B cell (primary cell): ENCODE measurements around the gene RASGRP2. TPM values are rescaled to one million over a fixed set of nuclear protein-coding genes. Genes with fewer than 3 reads are reported as not detected.

Experiments used
- ATAC-seq: fragments of 200-7000 bp; cut with Tn5 transposase; one replicate; pipeline ENCODE4 v1.10.0; 2021; ENCODE audit warnings: low read depth, mild to moderate bottlenecking, moderate number of reproducible peaks, moderate library complexity
- CTCF ChIA-PET: fragments of 350-600 bp; sonication (Branson Sonifier 250); formaldehyde crosslinking; loops from one replicate; lab custom pipeline; 2021; ENCODE audit warnings: antibody characterized with exemption, inconsistent platforms; lab: Charles Lee
- POLR2A ChIA-PET: fragments of 350-600 bp; sonication (Branson Sonifier 250); formaldehyde crosslinking; loops from one replicate; lab custom pipeline; 2021; ENCODE audit warnings: antibody characterized with exemption; lab: Charles Lee
- DNase-seq: peaks from one replicate; pipeline ENCODE4 v3.0.0; 2013
- H2AFZ ChIP-seq: 2 replicates; pipeline ENCODE4 v1.6.1; 2012; ENCODE audit warnings: mild to moderate bottlenecking, low read depth, low read length; ENCODE audit not compliant: insufficient read depth, poor library complexity, severe bottlenecking
- H3K27ac ChIP-seq, 2 donors: 1 replicate in 1 of 2; 2 replicates in 1 of 2; pipeline ENCODE4 v1.5.1; 2012 to 2013; ENCODE audit warnings: low read length in 2 of 2, mild to moderate bottlenecking in 2 of 2, moderate library complexity in 1 of 2
- H3K27me3 ChIP-seq, 4 experiments: fragments of 200-600 bp in 1 of 4; sonication (generic) in 1 of 4; replicated peaks in 1 of 4; 1 replicate in 2 of 4; 2 replicates in 2 of 4; pipeline versions ENCODE4 v1.6.1 to v1.7.0; 2013 to 2016; ENCODE audit warnings: low read length in 3 of 4, mild to moderate bottlenecking in 2 of 4, mixed read lengths in 1 of 4, moderate library complexity in 1 of 4; ENCODE audit not compliant: insufficient read depth in 4 of 4, control insufficient read depth in 3 of 4; ENCODE audit errors: control extremely low read depth in 1 of 4
- H3K36me3 ChIP-seq, 2 experiments: replicated peaks in 1 of 2; 1 replicate in 1 of 2; 2 replicates in 1 of 2; pipeline versions ENCODE4 v1.6.1 to v1.7.1; 2013; ENCODE audit warnings: low read length in 1 of 2; ENCODE audit not compliant: insufficient read depth in 2 of 2, control insufficient read depth in 1 of 2; ENCODE audit errors: control extremely low read depth in 1 of 2, extremely low read depth in 1 of 2
- H3K4me1 ChIP-seq, 2 donors: fragments of 200-600 bp in 1 of 2; sonication (generic) in 1 of 2; 1 replicate in 1 of 2; 2 replicates in 1 of 2; pipeline versions ENCODE4 v1.5.1 to v1.6.1; 2013 to 2017; ENCODE audit warnings: low read length in 2 of 2; ENCODE audit not compliant: control insufficient read depth in 2 of 2, insufficient read depth in 2 of 2
- H3K4me2 ChIP-seq: replicated peaks from 2 replicates; pipeline ENCODE3; 2012; ENCODE audit warnings: mild to moderate bottlenecking, low read depth, low read length; ENCODE audit not compliant: poor library complexity, severe bottlenecking
- H3K4me3 ChIP-seq, 5 experiments: fragments of 200-600 bp in 1 of 5; sonication (generic) in 1 of 5; 1 replicate in 3 of 5; 2 replicates in 2 of 5; pipeline versions ENCODE4 v1.5.1 to v1.7.0; 2011 to 2016; ENCODE audit warnings: low read length in 4 of 5, mild to moderate bottlenecking in 4 of 5, low read depth in 2 of 5, control low read depth in 1 of 5, moderate library complexity in 1 of 5; ENCODE audit not compliant: insufficient read depth in 1 of 5; ENCODE audit errors: control extremely low read depth in 1 of 5, extremely low read depth in 1 of 5
- H3K79me2 ChIP-seq: fragments of 200-600 bp; sonication (generic); one replicate; pipeline ENCODE4 v1.6.0; 2016; ENCODE audit warnings: low read length; ENCODE audit not compliant: control insufficient read depth, insufficient read depth
- H3K9ac ChIP-seq: fragments of 200-600 bp; sonication (generic); 2 replicates; pipeline ENCODE4 v1.6.1; 2017; ENCODE audit warnings: mild to moderate bottlenecking, low read length, moderate library complexity
- H3K9me3 ChIP-seq, 3 donors: one replicate each; pipeline versions ENCODE4 v1.6.1 to v1.7.1; 2013; ENCODE audit warnings: low read length in 2 of 3; ENCODE audit not compliant: control insufficient read depth in 2 of 3, insufficient read depth in 1 of 3; ENCODE audit errors: control extremely low read depth in 1 of 3
- H4K20me1 ChIP-seq: 2 replicates; pipeline ENCODE4 v1.6.0; 2012; ENCODE audit warnings: mild to moderate bottlenecking, low read length; ENCODE audit not compliant: insufficient read depth, control insufficient read depth, poor library complexity, severe bottlenecking
- H3K27ac Mint-ChIP-seq: one replicate; pipeline ENCODE4 v1.8.0; 2021; ENCODE audit warnings: mixed read lengths
- H3K27me3 Mint-ChIP-seq: one replicate; pipeline ENCODE4 v1.8.0; 2021; ENCODE audit warnings: mixed read lengths
- H3K4me1 Mint-ChIP-seq: one replicate; pipeline ENCODE4 v1.8.0; 2021; ENCODE audit warnings: mixed read lengths
- H3K4me3 Mint-ChIP-seq: one replicate; pipeline ENCODE4 v1.8.0; 2021; ENCODE audit warnings: mixed read lengths
- H3K9me3 Mint-ChIP-seq: one replicate; pipeline ENCODE4 v1.8.0; 2022; ENCODE audit warnings: mixed read lengths; ENCODE audit not compliant: insufficient read depth
- CTCF ChIP-seq: fragments of 200-600 bp; IDR thresholded peaks from one replicate; pipeline ENCODE4 v1.8.0; 2022; ENCODE audit warnings: antibody characterized with exemption, mild to moderate bottlenecking
- EZH2 ChIP-seq: IDR thresholded peaks from 2 replicates; pipeline ENCODE4 v1.6.1; 2012; ENCODE audit warnings: borderline replicate concordance, low read depth, mild to moderate bottlenecking, moderate library complexity, low read length; ENCODE audit not compliant: insufficient read depth, poor library complexity, severe bottlenecking
- WGBS: methylation state at CpG from one replicate; pipeline ENCODE4 v1.1.5; 2013; ENCODE audit warnings: missing lambda C conversion rate; ENCODE audit not compliant: insufficient coverage; 5-methylcytosine and 5-hydroxymethylcytosine counted together
- intact Hi-C: fragments of 100-400 bp; cut with micrococcal nuclease; formaldehyde crosslinking; loops from one replicate; pipeline ENCODE4 v1.10.0; 2022
- polyA plus RNA-seq: library from polyadenylated mRNA; depleted of rRNA; stranded (reverse); fragments of >200 nt; gene quantifications from 2 replicates; pipeline ENCODE4 v1.2.3, GENCODE V29; 2012
- total RNA-seq, 2 donors: library from RNA; stranded (reverse); fragments of 120-200 nt in 1 of 2; gene quantifications; 1 replicate in 1 of 2; 2 replicates in 1 of 2; pipeline versions ENCODE4 v1.2.3 to v1.2.4, GENCODE V29; 2013 to 2022

The RASGRP2 gene
- total and polyA plus RNA-seq, 2 donors (not counting 1 experiment from before 2014, with no cell fraction given), result 628 to 1,139 TPM

DNA sequence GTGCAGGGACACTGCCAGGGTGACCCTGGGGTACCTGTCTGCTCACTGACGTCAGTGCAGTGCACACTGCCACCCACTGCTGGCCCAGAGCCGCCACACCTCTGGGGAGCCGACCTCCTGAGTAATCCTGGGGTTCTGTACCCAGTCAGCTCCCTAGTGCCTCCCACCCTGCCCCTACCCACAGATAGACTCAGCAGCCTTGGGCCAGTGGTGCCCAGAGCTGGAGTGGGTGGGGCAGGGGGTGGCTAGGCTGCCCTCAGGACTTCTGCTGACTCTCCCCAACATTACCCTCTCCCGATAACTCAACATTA lies 26.7 kb downstream of the RASGRP2 start:
- CTCF ChIA-PET, result interaction anchor here (1.3 kb wide), 2 partner anchors 28 to 67 kb away, joined by 4 to 5 read pairs; no protein-coding TSS in a partner anchor
- Histone ChIP-seq H3K9ac (no peak overlapping the region), H3K4me3 (no peak overlapping the region), H2AFZ (no peak overlapping the region), H3K79me2 (no peaks in the 10 kb centered on the region), H3K27ac (no peak overlapping the region), H3K9me3 (peaks cover 0 to 13% (median 0%) of the 10 kb centered on the region in 3 donors), H4K20me1 (peaks cover 3% of the 10 kb centered on the region), H3K36me3 (no peaks in the 10 kb centered on the region), H3K4me1 (peaks cover 6 to 15% of the 10 kb centered on the region in 2 donors), H3K27me3 (peaks cover 0 to 78% (median 26%) of the 10 kb centered on the region in 4 experiments), H3K4me2 (no peak overlapping the region)
- H3K4me1 Mint-ChIP-seq, result peaks cover 13% of the 10 kb centered on the region
- intact Hi-C loops, result no loop called here
- POLR2A ChIA-PET, result no interaction called here
- no peak overlapping the region for H3K27ac Mint-ChIP-seq
- H3K4me3 Mint-ChIP-seq, result no peak overlapping the region
- ATAC-seq (no peak), DNase-seq (no peak)
- H3K27me3 Mint-ChIP-seq, result peaks cover 72% of the 10 kb centered on the region
- TF ChIP-seq EZH2 (no peak), CTCF (no peak)
- H3K9me3 Mint-ChIP-seq, result no peaks in the 10 kb centered on the region
- WGBS, result 80% methylated on average over 4 of the region's 4 CpGs

GRCh38 chr11:64716473-64717267 lies 27.3 kb downstream of the RASGRP2 start:
- TF ChIP-seq CTCF, result no peak
- no peak for TF ChIP-seq EZH2
- no peak for ATAC-seq
- Histone ChIP-seq H3K4me1 (peaks cover 10 to 21% of the 10 kb centered on the region in 2 donors), H3K27me3 (peaks cover 0 to 78% (median 29%) of the 10 kb centered on the region in 4 experiments), H3K9me3 (peaks cover 0 to 18% (median 0%) of the 10 kb centered on the region in 3 donors), H3K4me2 (no peak overlapping the region), H2AFZ (no peak overlapping the region), H3K36me3 (no peaks in the 10 kb centered on the region), H3K27ac (no peak overlapping the region), H4K20me1 (peaks cover 6% of the 10 kb centered on the region), H3K79me2 (no peaks in the 10 kb centered on the region), H3K4me3 (no peak overlapping the region), H3K9ac (no peak overlapping the region)
- WGBS, result 46% methylated on average over 19 of the region's 21 CpGs
- Mint-ChIP-seq H3K27me3 (peaks cover 76% of the 10 kb centered on the region), H3K9me3 (no peaks in the 10 kb centered on the region), H3K4me1 (peaks cover 18% of the 10 kb centered on the region), H3K27ac (no peak overlapping the region), H3K4me3 (no peak overlapping the region)
- ChIA-PET CTCF (interaction anchor here (1.3 kb wide), 2 partner anchors 28 to 66 kb away, joined by 4 to 5 read pairs; no protein-coding TSS in a partner anchor), POLR2A (no interaction called here)
- no peak for DNase-seq
- intact Hi-C loops, result no loop called here
